Activated CD8-positive, alpha-beta memory T cell treated with anti-CD3 and anti-CD28 coated beads for 48 hours (primary cell): ENCODE results near the gene DCC.

Experiments used
- DNase-seq, 3 experiments: peaks; one replicate each; pipeline ENCODE4 v3.0.0-alpha.2; 2020; ENCODE audit warnings: low read depth in 2 of 3, low spot score in 2 of 3

Gene DCC

GRCh38 chr18:52781113-52781512 lies 441.1 kb downstream of the DCC start:
- DNase-seq = no peak

- DNase-seq = no peak
These were observed 451.3 kb downstream of the DCC start for GRCh38 chr18:52791321-52791720.

- no peak for DNase-seq
These were observed 472.8 kb downstream of the DCC start for GRCh38 chr18:52812834-52813233.

- DNase-seq = no peak
These were observed 473.8 kb downstream of the DCC start for GRCh38 chr18:52813635-52814416.

- no peak for DNase-seq
These were observed 475.7 kb downstream of the DCC start for GRCh38 chr18:52815651-52816050.

GRCh38 chr18:52816121-52816520 lies 476.1 kb downstream of the DCC start:
- no peak for DNase-seq

- DNase-seq = no peak
These were observed 482.2 kb downstream of the DCC start for GRCh38 chr18:52822160-52822559.

- DNase-seq = no peak
These were observed 484.1 kb downstream of the DCC start for GRCh38 chr18:52824126-52824525.

- DNase-seq = no peak
These were observed 487.0 kb downstream of the DCC start for GRCh38 chr18:52826994-52827393.

GRCh38 chr18:52829320-52829719 lies 489.3 kb downstream of the DCC start:
- DNase-seq = no peak

GRCh38 chr18:52829876-52830405 lies 489.9 kb downstream of the DCC start:
- no peak for DNase-seq

- no peak for DNase-seq
These were observed 504.3 kb downstream of the DCC start for GRCh38 chr18:52844323-52844722.

- no peak for DNase-seq
These were observed 505.0 kb downstream of the DCC start for GRCh38 chr18:52845036-52845435.

GRCh38 chr18:52850031-52850560 lies 510.1 kb downstream of the DCC start:
- no peak for DNase-seq

GRCh38 chr18:52861558-52861957 lies 521.6 kb downstream of the DCC start:
- DNase-seq = no peak

- DNase-seq = no peak
These were observed 529.4 kb downstream of the DCC start for GRCh38 chr18:52869349-52869923.

GRCh38 chr18:52869942-52870907 lies 530.2 kb downstream of the DCC start:
- DNase-seq = no peak

GRCh38 chr18:52874774-52875173 lies 534.8 kb downstream of the DCC start:
- DNase-seq = no peak

- no peak for DNase-seq
These were observed 535.7 kb downstream of the DCC start for GRCh38 chr18:52875725-52876124.

GRCh38 chr18:52888014-52888413 lies 548.0 kb downstream of the DCC start:
- no peak for DNase-seq

GRCh38 chr18:52894801-52895200 lies 554.8 kb downstream of the DCC start:
- DNase-seq = no peak
